A673 (cell line): ENCODE data around the gene CHRNA7. TPM values are rescaled to one million over a fixed set of nuclear protein-coding genes. Genes with fewer than 3 reads are reported as not detected.

Experiments used
- BruUV-seq: library from RNA; stranded (reverse); fragments of 400-500 nt; replicated peaks from 2 replicates; lab custom pipeline; 2021; lab: Mats Ljungman, UMichigan
- CTCF ChIA-PET: fragments of 300-600 bp; sonication (Branson Sonifier 250); formaldehyde crosslinking; loops from one replicate; lab custom pipeline; 2022; ENCODE audit warnings: antibody characterized with exemption; lab: Charles Lee
- POLR2A ChIA-PET: fragments of 300-600 bp; sonication (Branson Sonifier 250); formaldehyde crosslinking; loops from one replicate; lab custom pipeline; 2022; ENCODE audit warnings: antibody characterized with exemption; ENCODE audit not compliant: low non-redundant PET; lab: Charles Lee
- DNase-seq: peaks from one replicate; pipeline ENCODE4 v3.0.0-alpha.2; 2015; ENCODE audit warnings: low spot score
- H3K27ac ChIP-seq: fragments of 200-600 bp; sonication (generic); 2 replicates; pipeline ENCODE4 v1.5.1; 2016; ENCODE audit warnings: mixed run types, low read depth, mild to moderate bottlenecking, mixed read lengths, antibody characterized with exemption, low read length; ENCODE audit not compliant: poor library complexity, severe bottlenecking
- H3K27me3 ChIP-seq: fragments of 200-600 bp; sonication (generic); replicated peaks from 2 replicates; pipeline ENCODE4 v1.6.1; 2017; ENCODE audit warnings: mixed run types, low read depth, mild to moderate bottlenecking, mixed read lengths, antibody characterized with exemption, low read length; ENCODE audit not compliant: insufficient read depth, poor library complexity
- H3K36me3 ChIP-seq: fragments of 200-600 bp; sonication (generic); 2 replicates; pipeline ENCODE4 v1.6.1; 2016; ENCODE audit warnings: mixed run types, mild to moderate bottlenecking, mixed read lengths, antibody characterized with exemption, low read length; ENCODE audit not compliant: insufficient read depth, poor library complexity, severe bottlenecking
- H3K4me1 ChIP-seq: fragments of 200-600 bp; sonication (generic); 2 replicates; pipeline ENCODE4 v1.6.1; 2017; ENCODE audit warnings: mixed run types, mild to moderate bottlenecking, mixed read lengths, antibody characterized with exemption, low read length; ENCODE audit not compliant: insufficient read depth, poor library complexity, severe bottlenecking
- H3K4me3 ChIP-seq: fragments of 200-600 bp; sonication (generic); 2 replicates; pipeline ENCODE4 v1.5.1; 2016; ENCODE audit warnings: low read depth, mixed run types, mild to moderate bottlenecking, mixed read lengths, low read length; ENCODE audit not compliant: poor library complexity, severe bottlenecking
- H3K9me3 ChIP-seq: fragments of 200-600 bp; sonication (generic); 2 replicates; pipeline ENCODE4 v1.6.1; 2016; ENCODE audit warnings: mixed run types, low read depth, mild to moderate bottlenecking, mixed read lengths, antibody characterized with exemption, low read length; ENCODE audit not compliant: poor library complexity, severe bottlenecking
- CTCF ChIP-seq: fragments of 300-800, 200-600 bp; sonication (generic); conservative IDR thresholded peaks from 2 replicates; pipeline ENCODE4 v1.5.1; 2017; ENCODE audit warnings: low read depth, mild to moderate bottlenecking, antibody characterized with exemption, low read length, moderate library complexity, mixed read lengths
- EZH2 ChIP-seq: fragments of 200-600 bp; sonication (generic); IDR thresholded peaks from 2 replicates; pipeline ENCODE4 v1.6.1; 2017; ENCODE audit warnings: borderline replicate concordance, low read depth, mild to moderate bottlenecking, mixed read lengths, antibody characterized with exemption, low read length; ENCODE audit not compliant: poor library complexity, severe bottlenecking
- intact Hi-C: fragments of 100-400 bp; cut with micrococcal nuclease; formaldehyde crosslinking; loops from one replicate; pipeline ENCODE4 v1.10.0; 2022; ENCODE audit not compliant: unreplicated experiment
- total RNA-seq: library from RNA; stranded (reverse); gene quantifications from 2 replicates; pipeline ENCODE4 v1.2.3, GENCODE V29; 2021

Gene CHRNA7
- total RNA-seq, 1 experiment from 2014 or later = 3.7 TPM

- no peak for DNase-seq
- BruUV-seq = no TSS peak
- H3K9me3 ChIP-seq = no peaks in the 10 kb centered on the region
- no peaks in the 10 kb centered on the region for H3K4me1 ChIP-seq
- TF ChIP-seq CTCF = no peak
- no peak for TF ChIP-seq EZH2
- H3K27ac ChIP-seq = no peak overlapping the region
- H3K4me3 ChIP-seq = no peak overlapping the region
- intact Hi-C loops = no loop called here
- POLR2A ChIA-PET = no interaction called here
- H3K36me3 ChIP-seq = no peaks in the 10 kb centered on the region
- no peaks in the 10 kb centered on the region for H3K27me3 ChIP-seq
- CTCF ChIA-PET = no interaction called here
Measured at GRCh38 chr15:32218666-32219065, 188.4 kb downstream of the CHRNA7 start.

Other genes starting within 250 kb of the CHRNA7 start
- gene OTUD7A, start 159.8 kb upstream of the CHRNA7 start, total RNA-seq = 0.73 and 0.98 TPM in 2 replicates